GM21576 (cell line): ENCODE data around the gene UBAP2.

Experiments
- ATAC-seq: cut with Tn5 transposase; IDR thresholded peaks from one replicate; pipeline ENCODE4 v1.9.1; 2021; ENCODE audit warnings: mild to moderate bottlenecking, moderate library complexity; ENCODE audit not compliant: unreplicated experiment

UBAP2 gene

GRCh38 chr9:34048727-34049629, at the start of gene UBAP2:
Gene UBAP2, minus strand, starts transcription at chr9:34048887. Its CDS starts 31,739 bp downstream, at chr9:34017148.
- peak; percentile 78 for ATAC-seq

- no peak for ATAC-seq
Measured at GRCh38 chr9:34098307-34098706, 49.6 kb upstream of the UBAP2 start.

GRCh38 chr9:34097865-34098264, 49.2 kb upstream of the UBAP2 start:
- ATAC-seq: no peak

GRCh38 chr9:34096751-34097150, 48.1 kb upstream of the UBAP2 start:
- ATAC-seq: no peak

- ATAC-seq: no peak
Measured at GRCh38 chr9:34093578-34093977, 44.9 kb upstream of the UBAP2 start.

GRCh38 chr9:34089311-34089710, 40.6 kb upstream of the UBAP2 start:
- no peak for ATAC-seq

- no peak for ATAC-seq
Measured at GRCh38 chr9:34087370-34087769, 38.7 kb upstream of the UBAP2 start.

- ATAC-seq: no peak
Measured at GRCh38 chr9:34086864-34087263, 38.2 kb upstream of the UBAP2 start.

GRCh38 chr9:34085581-34086500, 37.2 kb upstream of the UBAP2 start:
- no peak for ATAC-seq

GRCh38 chr9:34084562-34084961, 35.9 kb upstream of the UBAP2 start:
- no peak for ATAC-seq

- no peak for ATAC-seq
Measured at GRCh38 chr9:34079181-34079580, 30.5 kb upstream of the UBAP2 start.

GRCh38 chr9:34072868-34073590, 24.3 kb upstream of the UBAP2 start:
- ATAC-seq: no peak

- no peak for ATAC-seq
Measured at GRCh38 chr9:34072410-34072809, 23.7 kb upstream of the UBAP2 start.

GRCh38 chr9:34070606-34071324, 22.1 kb upstream of the UBAP2 start:
- no peak for ATAC-seq

- no peak for ATAC-seq
Measured at GRCh38 chr9:34069831-34070230, 21.1 kb upstream of the UBAP2 start.

GRCh38 chr9:34065541-34065940, 16.9 kb upstream of the UBAP2 start:
- no peak for ATAC-seq

- no peak for ATAC-seq
Measured at GRCh38 chr9:34059954-34060353, 11.3 kb upstream of the UBAP2 start.

GRCh38 chr9:34059281-34059680, 10.6 kb upstream of the UBAP2 start:
- ATAC-seq: no peak

- ATAC-seq: no peak
Measured at GRCh38 chr9:34049630-34050384, 1.1 kb upstream of the UBAP2 start.
